Peyer's patch (tissue), 4 donors: ENCODE data around the gene RGS3.

ENCODE experiments used
- CTCF ChIP-seq, 6 experiments: fragments of 450-650 bp in 4 of 6; fragments of 200-600 bp in 2 of 6; sonication (generic) in 1 of 6; IDR thresholded peaks; one replicate each; pipeline ENCODE4 v1.5.1; 2017 to 2019; ENCODE audit warnings: antibody characterized with exemption in 6 of 6, mild to moderate bottlenecking in 3 of 6, moderate library complexity in 1 of 6
- POLR2A ChIP-seq, 2 donors: fragments of 450-650 bp; IDR thresholded peaks; one replicate each; pipeline ENCODE4 v1.5.1; 2017; ENCODE audit warnings: antibody characterized with exemption in 2 of 2, mild to moderate bottlenecking in 2 of 2, moderate library complexity in 2 of 2

GRCh38 chr9:113606510-113606909, 143.0 kb downstream of the RGS3 start:
- TF ChIP-seq CTCF (IDR thresholded peaks at IDR 0.05) (no peak), POLR2A (IDR thresholded peaks at IDR 0.05) (no peak)
